Thyroid gland (tissue), 4 donors: ENCODE data around the gene MSN. TPM values are rescaled to one million over a fixed set of nuclear protein-coding genes. Genes with fewer than 3 reads are reported as not detected.

Experiments
- DNase-seq, 2 donors: peaks; one replicate each; pipeline ENCODE4 v3.0.0-alpha.2; 2019
- H3K27ac ChIP-seq, 3 donors: fragments of 200-600 bp; sonication (generic); 1 replicate in 2 of 3; 2 replicates in 1 of 3; pipeline ENCODE4 v1.5.1; 2016 to 2019; ENCODE audit warnings: mild to moderate bottlenecking in 1 of 3, moderate library complexity in 1 of 3
- H3K27me3 ChIP-seq: fragments of 200-600 bp; sonication (generic); one replicate; pipeline ENCODE4 v1.5.1; 2019
- H3K36me3 ChIP-seq, 2 donors: fragments of 200-600 bp; sonication (generic); one replicate each; pipeline ENCODE4 v1.5.1; 2016 to 2019
- H3K4me1 ChIP-seq, 2 donors: fragments of 200-600 bp; sonication (generic); one replicate each; pipeline ENCODE4 v1.5.1; 2017 to 2019
- H3K4me3 ChIP-seq, 3 donors: fragments of 200-600 bp; sonication (generic); replicated peaks in 1 of 3; 1 replicate in 2 of 3; 2 replicates in 1 of 3; pipeline ENCODE4 v1.5.1; 2016; ENCODE audit warnings: mild to moderate bottlenecking in 1 of 3
- H3K9me3 ChIP-seq: fragments of 200-600 bp; sonication (generic); one replicate; pipeline ENCODE4 v1.5.1; 2017
- POLR2A ChIP-seq, 2 donors: fragments of 450-650 bp; IDR thresholded peaks; one replicate each; pipeline ENCODE4 v1.6.1; 2017; ENCODE audit warnings: antibody characterized with exemption in 2 of 2, mild to moderate bottlenecking in 2 of 2, moderate library complexity in 1 of 2
- WGBS, 2 donors: methylation state at CpG; one replicate each; pipeline ENCODE4 v1.1.5; 2017; 5-methylcytosine and 5-hydroxymethylcytosine counted together
- intact Hi-C: fragments of 100-400 bp; cut with DNase I; formaldehyde crosslinking; loops from one replicate; pipeline ENCODE4 v1.15.1; 2023
- total RNA-seq, 4 donors: library from RNA; depleted of rRNA; stranded (reverse); fragments of >200 nt; gene quantifications; one replicate each; pipeline ENCODE4 v1.2.3, GENCODE V29; 2016
- TF ChIP-seq, protein P1 (sequence below), 6 experiments: fragments of 200-600 bp in 3 of 6; fragments of 450-650 bp in 3 of 6; sonication (generic) in 3 of 6; IDR thresholded peaks; one replicate each; pipeline ENCODE4 v1.5.1; 2016 to 2019; ENCODE audit warnings: antibody characterized with exemption in 6 of 6, mild to moderate bottlenecking in 2 of 6, inconsistent platforms in 1 of 6, moderate library complexity in 1 of 6

The MSN gene
- total RNA-seq, 4 donors from 2014 or later: 204 to 318 (median 259) TPM

DNA sequence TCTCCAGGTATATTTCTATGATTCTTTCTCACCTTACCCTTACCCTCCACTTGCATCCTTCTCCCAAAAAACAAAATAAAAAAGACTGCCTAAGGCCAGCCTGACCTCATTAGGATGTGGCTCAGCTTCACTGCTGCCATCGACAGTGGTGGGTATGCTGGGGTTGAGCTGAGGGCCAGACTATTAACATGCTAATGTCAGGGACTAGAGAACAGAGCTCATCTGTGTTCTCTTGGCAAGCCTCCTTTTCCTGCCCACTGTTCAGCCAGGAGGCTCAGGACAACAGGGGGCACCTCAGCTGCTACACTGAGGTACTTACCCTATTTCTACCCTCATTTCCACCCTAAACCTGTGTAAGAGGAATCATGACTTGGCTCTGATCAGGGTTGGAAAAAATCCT is 59.3 kb downstream of the MSN start:
- TF ChIP-seq, protein P1, sequence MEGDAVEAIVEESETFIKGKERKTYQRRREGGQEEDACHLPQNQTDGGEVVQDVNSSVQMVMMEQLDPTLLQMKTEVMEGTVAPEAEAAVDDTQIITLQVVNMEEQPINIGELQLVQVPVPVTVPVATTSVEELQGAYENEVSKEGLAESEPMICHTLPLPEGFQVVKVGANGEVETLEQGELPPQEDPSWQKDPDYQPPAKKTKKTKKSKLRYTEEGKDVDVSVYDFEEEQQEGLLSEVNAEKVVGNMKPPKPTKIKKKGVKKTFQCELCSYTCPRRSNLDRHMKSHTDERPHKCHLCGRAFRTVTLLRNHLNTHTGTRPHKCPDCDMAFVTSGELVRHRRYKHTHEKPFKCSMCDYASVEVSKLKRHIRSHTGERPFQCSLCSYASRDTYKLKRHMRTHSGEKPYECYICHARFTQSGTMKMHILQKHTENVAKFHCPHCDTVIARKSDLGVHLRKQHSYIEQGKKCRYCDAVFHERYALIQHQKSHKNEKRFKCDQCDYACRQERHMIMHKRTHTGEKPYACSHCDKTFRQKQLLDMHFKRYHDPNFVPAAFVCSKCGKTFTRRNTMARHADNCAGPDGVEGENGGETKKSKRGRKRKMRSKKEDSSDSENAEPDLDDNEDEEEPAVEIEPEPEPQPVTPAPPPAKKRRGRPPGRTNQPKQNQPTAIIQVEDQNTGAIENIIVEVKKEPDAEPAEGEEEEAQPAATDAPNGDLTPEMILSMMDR (IDR thresholded peaks at IDR 0.05): no peak
- TF ChIP-seq POLR2A (IDR thresholded peaks at IDR 0.05): no peak
- Histone ChIP-seq H3K4me3 (no peak overlapping the region), H3K27ac (no peak overlapping the region), H3K4me1 (peaks cover 0 to 5% of the 10 kb centered on the region in 2 donors), H3K36me3 (peaks cover 9 to 18% of the 10 kb centered on the region in 2 donors), H3K27me3 (no peaks in the 10 kb centered on the region), H3K9me3 (no peaks in the 10 kb centered on the region)
- intact Hi-C loops: no loop called here
- DNase-seq: no peak
- WGBS, 2 donors: 64 to 65% methylated on average over 1 of the region's 1 CpG

DNA sequence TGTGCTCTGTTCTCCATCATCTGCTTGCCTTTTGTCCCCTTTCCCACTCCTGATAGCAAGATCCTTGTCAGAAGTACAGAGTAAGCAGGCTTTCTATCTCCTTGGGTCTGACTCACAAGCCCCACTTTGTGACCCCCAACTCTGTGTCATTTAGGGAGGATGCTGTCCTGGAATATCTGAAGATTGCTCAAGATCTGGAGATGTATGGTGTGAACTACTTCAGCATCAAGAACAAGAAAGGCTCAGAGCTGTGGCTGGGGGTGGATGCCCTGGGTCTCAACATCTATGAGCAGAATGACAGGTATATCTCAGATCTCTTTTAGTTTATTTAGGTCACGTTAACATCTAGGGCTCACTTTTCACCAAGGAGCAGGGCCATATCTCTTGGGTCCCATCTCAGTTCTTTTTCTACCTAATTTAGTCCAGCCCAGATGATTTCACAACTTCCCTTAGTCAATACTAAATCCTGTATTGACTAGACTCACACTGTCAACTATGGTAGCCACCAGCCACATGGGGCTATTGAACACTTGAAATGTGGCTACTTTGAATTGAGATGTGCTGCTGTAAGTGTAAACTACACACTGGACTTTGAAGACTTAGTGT is 64.3 kb downstream of the MSN start:
- intact Hi-C loops: no loop called here
- Histone ChIP-seq H3K9me3 (no peaks in the 10 kb centered on the region), H3K4me1 (no peaks in the 10 kb centered on the region), H3K4me3 (no peak overlapping the region), H3K27ac (no peak overlapping the region), H3K36me3 (peaks cover 41 to 50% of the 10 kb centered on the region in 2 donors), H3K27me3 (no peaks in the 10 kb centered on the region)
- no peak for DNase-seq
- 85 to 92% methylated on average over 1 of the region's 1 CpG for WGBS, 2 donors
- TF ChIP-seq POLR2A (IDR thresholded peaks at IDR 0.05): no peak
- TF ChIP-seq, protein P1 (IDR thresholded peaks at IDR 0.05): no peak

GRCh38 chrX:65740909-65741308 is 73.5 kb downstream of the MSN start:
- TF ChIP-seq POLR2A (IDR thresholded peaks at IDR 0.05): no peak
- TF ChIP-seq, protein P1 (IDR thresholded peaks at IDR 0.05): no peak
- Histone ChIP-seq H3K9me3 (no peaks in the 10 kb centered on the region), H3K4me1 (no peaks in the 10 kb centered on the region), H3K36me3 (peaks cover 49 to 51% of the 10 kb centered on the region in 2 donors), H3K27ac (no peak overlapping the region), H3K27me3 (no peaks in the 10 kb centered on the region), H3K4me3 (no peak overlapping the region)
- intact Hi-C loops: no loop called here
- no peak for DNase-seq

DNA sequence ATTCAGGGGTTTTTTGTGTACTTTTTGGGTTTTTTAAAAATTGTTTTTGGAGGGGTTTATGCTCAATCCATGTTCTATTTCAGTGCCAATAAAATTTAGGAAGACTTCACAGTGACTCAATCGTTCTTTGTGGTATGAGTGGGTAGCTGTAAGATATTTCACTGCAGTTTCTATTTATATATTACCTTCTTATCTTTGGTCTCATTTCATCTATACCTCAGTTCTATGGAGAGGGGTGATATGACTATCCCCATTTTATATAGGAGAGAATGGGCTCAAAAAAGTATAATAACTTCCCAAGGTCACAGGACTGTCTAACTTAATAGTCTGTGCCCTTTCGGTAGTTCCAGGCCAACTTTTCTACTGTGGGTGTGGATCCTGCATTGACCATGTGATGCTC is 74.4 kb downstream of the MSN start:
- Histone ChIP-seq H3K36me3 (peaks cover 42 to 43% of the 10 kb centered on the region in 2 donors), H3K27ac (no peak overlapping the region), H3K4me3 (no peak overlapping the region), H3K4me1 (no peaks in the 10 kb centered on the region), H3K27me3 (no peaks in the 10 kb centered on the region), H3K9me3 (no peaks in the 10 kb centered on the region)
- WGBS, 2 donors: 79 to 94% methylated on average over 2 of the region's 2 CpGs
- intact Hi-C loops: no loop called here
- no peak for DNase-seq
- TF ChIP-seq, protein P1 (IDR thresholded peaks at IDR 0.05): no peak
- TF ChIP-seq POLR2A (IDR thresholded peaks at IDR 0.05): no peak

DNA sequence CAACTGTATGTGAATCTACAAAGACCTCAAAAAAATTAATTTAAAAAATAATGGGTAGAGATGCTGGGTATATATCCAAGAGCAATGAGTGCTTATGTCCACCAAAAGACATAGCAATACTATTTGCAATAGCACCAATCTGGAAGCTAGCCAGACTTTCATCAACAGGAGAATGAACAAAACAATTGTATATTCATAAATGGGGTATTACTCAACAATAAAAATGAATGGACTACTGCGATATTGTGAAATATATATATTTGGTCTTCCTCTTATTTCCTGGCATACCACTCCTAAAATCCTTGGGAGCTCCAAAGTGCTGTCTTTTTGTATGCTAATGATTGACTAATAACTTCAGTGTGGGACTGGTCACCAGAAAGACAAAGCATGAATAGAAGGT is 77.5 kb downstream of the MSN start:
- no peak for DNase-seq
- no peak overlapping the region for H3K27ac ChIP-seq
- H3K4me3 ChIP-seq: no peak overlapping the region
- H3K9me3 ChIP-seq: no peaks in the 10 kb centered on the region
- no peak for TF ChIP-seq POLR2A (IDR thresholded peaks at IDR 0.05)
- intact Hi-C loops: no loop called here
- WGBS, 2 donors: 79 to 85% methylated on average over 1 of the region's 1 CpG
- H3K36me3 ChIP-seq: peaks cover 11 to 12% of the 10 kb centered on the region in 2 donors
- no peaks in the 10 kb centered on the region for H3K4me1 ChIP-seq
- H3K27me3 ChIP-seq: no peaks in the 10 kb centered on the region
